Aorta (tissue), 5 donors: ENCODE results near the gene CHGA. TPM values are rescaled to one million over a fixed set of nuclear protein-coding genes. Genes with fewer than 3 reads are reported as not detected.

Source experiments
- ATAC-seq: fragments of 200-7000 bp; cut with Tn5 transposase; one replicate; pipeline ENCODE4 v1.9.1; 2022; ENCODE audit warnings: moderate library complexity; ENCODE audit not compliant: low FRiP score
- DNase-seq, 2 donors: peaks; one replicate each; pipeline ENCODE4 v3.0.0-alpha.2; 2020
- H3K27ac ChIP-seq, 2 donors: one replicate each; pipeline ENCODE4 v1.5.1; 2013; ENCODE audit warnings: low read length in 2 of 2, mild to moderate bottlenecking in 2 of 2, moderate library complexity in 2 of 2, control low read depth in 1 of 2, inconsistent platforms in 1 of 2, low read depth in 1 of 2
- H3K27me3 ChIP-seq, 2 donors: one replicate each; pipeline ENCODE4 v1.6.1; 2013; ENCODE audit warnings: control low read depth in 1 of 2, low read length in 1 of 2, mild to moderate bottlenecking in 1 of 2, moderate library complexity in 1 of 2; ENCODE audit not compliant: insufficient read depth in 2 of 2, control insufficient read depth in 1 of 2
- H3K36me3 ChIP-seq, 2 donors: one replicate each; pipeline ENCODE4 v1.6.1; 2013; ENCODE audit warnings: control low read depth in 1 of 2, low read length in 1 of 2, mild to moderate bottlenecking in 1 of 2; ENCODE audit not compliant: insufficient read depth in 2 of 2, control insufficient read depth in 1 of 2
- H3K4me1 ChIP-seq, 2 donors: one replicate each; pipeline ENCODE4 v1.6.1; 2013; ENCODE audit warnings: low read length in 2 of 2, control low read depth in 1 of 2, mild to moderate bottlenecking in 1 of 2, moderate library complexity in 1 of 2; ENCODE audit not compliant: insufficient read depth in 2 of 2, control insufficient read depth in 1 of 2
- H3K4me3 ChIP-seq, 2 donors: one replicate each; pipeline ENCODE4 v1.5.1; 2013; ENCODE audit warnings: low read length in 2 of 2, control low read depth in 1 of 2, mild to moderate bottlenecking in 1 of 2
- H3K9me3 ChIP-seq: one replicate; pipeline ENCODE4 v1.6.1; 2013; ENCODE audit warnings: mild to moderate bottlenecking, low read length; ENCODE audit not compliant: control insufficient read depth
- WGBS, 2 donors: extraction: QIAGEN DNeasy Blood & Tissue Kit; methylation state at CpG; one replicate each; pipeline ENCODE4 v1.1.7; 2013; 5-methylcytosine and 5-hydroxymethylcytosine counted together
- intact Hi-C, 2 donors: fragments of 100-400 bp; cut with DNase I; formaldehyde crosslinking; loops; one replicate each; pipeline versions ENCODE4 v1.14.2 to v1.15.0; 2022
- polyA plus RNA-seq, 2 donors: library from polyadenylated mRNA; stranded (reverse); fragments of 200-250 nt; gene quantifications; one replicate each; pipeline ENCODE4 v1.2.3, GENCODE V29; 2013
- total RNA-seq, 2 donors: library from RNA; stranded (reverse); fragmentation: NEBNext Ultra II Directional; extraction: Animal tissue kit (Norgen Biotek cat#: 25700); gene quantifications; one replicate each; pipeline ENCODE4 v1.2.1, GENCODE V29; 2021
- donor health status: healthy with polysubstance abuse.
- donor health status: Bipolar disorder and iron deficiency.
- donor health status: DM: no; HTN: no; CAD: no.
- donor health status: DM: no; HTN: no; CAD: no.
- donor health status: DM: yes; HTN: yes; CAD: no.

Gene CHGA
- total and polyA plus RNA-seq, 4 donors, result 0.13 to 4.8 TPM; not detected in 2

- no peak for ATAC-seq
- H3K9me3 ChIP-seq, result no peaks in the 10 kb centered on the region
- DNase-seq, result no peak
- H3K27me3 ChIP-seq, result no peaks in the 10 kb centered on the region
- H3K27ac ChIP-seq, result no peak overlapping the region
- H3K4me3 ChIP-seq, result no peak overlapping the region
- no peaks in the 10 kb centered on the region for H3K36me3 ChIP-seq
- intact Hi-C loops, result no loop called here
- 74 to 80% methylated on average over 6 of the region's 6 CpGs for WGBS, 2 donors
- H3K4me1 ChIP-seq, result no peaks in the 10 kb centered on the region
Observed at GRCh38 chr14:92950773-92951172, 27.8 kb downstream of the CHGA start.

- Histone ChIP-seq H3K27me3 (no peaks in the 10 kb centered on the region), H3K4me3 (no peak overlapping the region), H3K9me3 (no peaks in the 10 kb centered on the region), H3K27ac (no peak overlapping the region), H3K4me1 (no peaks in the 10 kb centered on the region), H3K36me3 (no peaks in the 10 kb centered on the region)
- no peak for ATAC-seq
- no peak for DNase-seq
- intact Hi-C loops, result no loop called here
- 86 to 90% methylated on average over 7 of the region's 7 CpGs for WGBS, 2 donors
Observed at GRCh38 chr14:92951261-92951660, 28.3 kb downstream of the CHGA start.

- Histone ChIP-seq H3K9me3 (no peaks in the 10 kb centered on the region), H3K4me3 (no peak overlapping the region), H3K4me1 (no peaks in the 10 kb centered on the region), H3K27me3 (no peaks in the 10 kb centered on the region), H3K36me3 (no peaks in the 10 kb centered on the region), H3K27ac (peak overlapping the region in 1 of 2 donors; percentile 21)
- DNase-seq (peak; percentile 86 to 93), ATAC-seq (peak; percentile 91)
- 2 to 4% methylated on average over 18 of the region's 18 CpGs for WGBS, 2 donors
- intact Hi-C loops, result loop anchor here (1.0 to 2.0 kb wide), 3 partner anchors 161 to 187 kb away; no protein-coding TSS in a partner anchor
Observed at GRCh38 chr14:92951912-92952471, 29.0 kb downstream of the CHGA start.

GRCh38 chr14:92952481-92953298, 29.7 kb downstream of the CHGA start:
- DNase-seq, result no peak
- Histone ChIP-seq H3K9me3 (no peaks in the 10 kb centered on the region), H3K36me3 (no peaks in the 10 kb centered on the region), H3K4me1 (no peaks in the 10 kb centered on the region), H3K27ac (peak overlapping the region in 1 of 2 donors; percentile 65), H3K27me3 (no peaks in the 10 kb centered on the region), H3K4me3 (no peak overlapping the region)
- peak; percentile 66 for ATAC-seq
- WGBS, 2 donors, result 5 to 9% methylated on average over 32 of the region's 32 CpGs
- intact Hi-C loops, result loop anchor here (1.0 to 2.0 kb wide), 3 partner anchors 160 to 186 kb away; no protein-coding TSS in a partner anchor

- H3K36me3 ChIP-seq, result no peaks in the 10 kb centered on the region
- H3K4me1 ChIP-seq, result no peaks in the 10 kb centered on the region
- DNase-seq (peak in 1 of 2 donors; percentile 44), ATAC-seq (no peak)
- no peaks in the 10 kb centered on the region for H3K9me3 ChIP-seq
- H3K4me3 ChIP-seq, result no peak overlapping the region
- peak overlapping the region in 1 of 2 donors; percentile 65 for H3K27ac ChIP-seq
- intact Hi-C loops, result loop anchor here (2.0 kb wide), 2 partner anchors 159 to 185 kb away; no protein-coding TSS in a partner anchor
- no peaks in the 10 kb centered on the region for H3K27me3 ChIP-seq
- 72 to 73% methylated on average over 6 of the region's 6 CpGs for WGBS, 2 donors
Observed at GRCh38 chr14:92953526-92953925, 30.6 kb downstream of the CHGA start.

GRCh38 chr14:92954933-92955332, 32.0 kb downstream of the CHGA start:
- H3K36me3 ChIP-seq, result no peaks in the 10 kb centered on the region
- ATAC-seq, result no peak
- DNase-seq, result peak in 1 of 2 donors; percentile 5
- H3K9me3 ChIP-seq, result no peaks in the 10 kb centered on the region
- 89 to 94% methylated on average over 5 of the region's 5 CpGs for whole genome bisulfite sequencing, 2 donors
- H3K4me1 ChIP-seq, result no peaks in the 10 kb centered on the region
- no peak overlapping the region for H3K4me3 ChIP-seq
- no peaks in the 10 kb centered on the region for H3K27me3 ChIP-seq
- H3K27ac ChIP-seq, result no peak overlapping the region
- intact Hi-C loops, result no loop called here

- 91 to 96% methylated on average over 7 of the region's 7 CpGs for WGBS, 2 donors
- intact Hi-C loops, result no loop called here
- H3K27me3 ChIP-seq, result no peaks in the 10 kb centered on the region
- H3K36me3 ChIP-seq, result no peaks in the 10 kb centered on the region
- H3K4me3 ChIP-seq, result no peak overlapping the region
- H3K9me3 ChIP-seq, result no peaks in the 10 kb centered on the region
- H3K27ac ChIP-seq, result no peak overlapping the region
- no peak for ATAC-seq
- H3K4me1 ChIP-seq, result no peaks in the 10 kb centered on the region
- peak in 1 of 2 donors; percentile 14 for DNase-seq
Observed at GRCh38 chr14:92955381-92955780, 32.4 kb downstream of the CHGA start.

GRCh38 chr14:92956961-92957360, 34.0 kb downstream of the CHGA start:
- DNase-seq (peak in 1 of 2 donors; percentile 16), ATAC-seq (no peak)
- H3K9me3 ChIP-seq, result no peaks in the 10 kb centered on the region
- H3K27ac ChIP-seq, result no peak overlapping the region
- WGBS, 2 donors, result 88 to 90% methylated on average over 11 of the region's 11 CpGs
- H3K36me3 ChIP-seq, result no peaks in the 10 kb centered on the region
- H3K4me3 ChIP-seq, result no peak overlapping the region
- intact Hi-C loops, result no loop called here
- H3K27me3 ChIP-seq, result no peaks in the 10 kb centered on the region
- H3K4me1 ChIP-seq, result no peaks in the 10 kb centered on the region
